ENCODE measurements around the gene SH3D19. TPM values are rescaled to one million over a fixed set of nuclear protein-coding genes. Genes with fewer than 3 reads are reported as not detected.

SH3D19 gene
- total RNA-seq, 4 donors from 2014 or later: 54.4 to 148 (median 79.1) TPM

GRCh38 chr4:151098979-151099228 is 226.5 kb downstream of the SH3D19 start:
- H3K4me3 ChIP-seq: peak overlapping the region; percentile 63
- 33% methylated on average over 8 of the region's 8 CpGs for WGBS
- H3K27ac ChIP-seq: no peak overlapping the region
- H3K36me3 ChIP-seq: peaks cover 22% of the 10 kb centered on the region
- TF ChIP-seq CTCF (IDR thresholded peaks at IDR 0.05): no peak
- H3K27me3 ChIP-seq: no peaks in the 10 kb centered on the region
- peaks cover 28% of the 10 kb centered on the region for H3K4me1 ChIP-seq
- DNase-seq (ENCODE audit: low spot score in 2 of 2): no peak
- no peaks in the 10 kb centered on the region for H3K9me3 ChIP-seq

DNA sequence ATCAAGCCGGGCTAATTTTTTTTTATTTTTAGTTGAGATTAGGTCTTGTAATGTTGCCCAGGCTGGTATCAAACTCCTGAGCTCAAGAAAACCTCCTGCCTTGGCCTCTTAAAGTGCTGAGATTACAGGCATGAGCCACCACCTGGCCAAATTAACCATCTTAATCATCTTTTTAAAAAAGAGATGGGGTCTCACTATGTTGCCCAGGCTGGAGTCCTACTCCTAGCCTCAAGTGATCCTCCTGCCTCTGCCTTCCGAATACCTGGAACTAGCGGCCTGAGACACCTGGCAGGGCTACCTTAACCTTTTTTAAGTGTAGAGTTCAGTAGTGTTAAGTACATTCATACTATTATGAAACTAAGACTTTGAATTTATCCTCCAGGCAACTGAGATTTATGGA is 227.6 kb downstream of the SH3D19 start:
- no peak for DNase-seq (ENCODE audit: low spot score in 2 of 2)
- TF ChIP-seq EP300 (IDR thresholded peaks at IDR 0.05): no peak
- TF ChIP-seq POLR2A (IDR thresholded peaks at IDR 0.05): no peak
- TF ChIP-seq CTCF (IDR thresholded peaks at IDR 0.05): no peak
- TF ChIP-seq POLR2AphosphoS5 (IDR thresholded peaks at IDR 0.05): no peak
- H3K9me3 ChIP-seq: no peaks in the 10 kb centered on the region
- 92% methylated on average over 3 of the region's 3 CpGs for WGBS
- peaks cover 11% of the 10 kb centered on the region for H3K36me3 ChIP-seq
- peaks cover 28% of the 10 kb centered on the region for H3K4me1 ChIP-seq
- H3K27me3 ChIP-seq: no peaks in the 10 kb centered on the region
- no peak overlapping the region for H3K4me3 ChIP-seq
- H3K27ac ChIP-seq: no peak overlapping the region

- Histone ChIP-seq H3K27me3 (no peaks in the 10 kb centered on the region), H3K36me3 (no peaks in the 10 kb centered on the region), H3K4me1 (peaks cover 6% of the 10 kb centered on the region), H3K9me3 (no peaks in the 10 kb centered on the region), H3K27ac (no peak overlapping the region), H3K4me3 (no peak overlapping the region)
- no peak for DNase-seq (ENCODE audit: low spot score in 2 of 2)
- WGBS: 95% methylated on average over 3 of the region's 3 CpGs
- TF ChIP-seq POLR2AphosphoS5 (IDR thresholded peaks at IDR 0.05) (no peak), POLR2A (IDR thresholded peaks at IDR 0.05) (no peak), EP300 (IDR thresholded peaks at IDR 0.05) (no peak), CTCF (IDR thresholded peaks at IDR 0.05) (no peak)
Observed at GRCh38 chr4:151095142-151095541, 230.3 kb downstream of the SH3D19 start.

DNA sequence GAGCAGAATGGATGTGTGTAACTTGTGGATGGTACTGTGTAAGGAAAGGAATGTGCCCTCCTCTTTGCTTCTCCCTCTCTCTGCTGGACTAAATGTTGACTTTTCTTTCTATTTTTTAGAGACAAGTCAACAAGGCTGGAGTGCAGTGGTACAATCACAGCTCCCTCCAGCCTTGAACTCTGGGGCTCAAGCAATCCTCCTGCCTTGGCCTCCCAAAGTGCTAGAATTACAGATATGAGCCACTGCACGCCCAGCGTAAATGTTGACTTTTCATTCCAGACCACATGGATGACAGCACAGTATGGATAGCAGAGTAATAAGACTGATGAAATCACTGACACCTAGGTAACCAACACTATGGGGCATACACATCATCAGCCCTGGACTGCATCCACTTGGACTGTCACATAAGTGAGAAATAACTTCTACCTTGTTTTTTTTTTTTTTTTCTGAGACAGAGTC is 231.1 kb downstream of the SH3D19 start:
- no peaks in the 10 kb centered on the region for H3K27me3 ChIP-seq
- 93% methylated on average over 2 of the region's 2 CpGs for WGBS
- TF ChIP-seq POLR2A (IDR thresholded peaks at IDR 0.05): no peak
- TF ChIP-seq POLR2AphosphoS5 (IDR thresholded peaks at IDR 0.05): no peak
- no peak for TF ChIP-seq EP300 (IDR thresholded peaks at IDR 0.05)
- no peak for TF ChIP-seq CTCF (IDR thresholded peaks at IDR 0.05)

GRCh38 chr4:151093203-151093602 is 232.2 kb downstream of the SH3D19 start:
- WGBS: 67% methylated on average over 3 of the region's 3 CpGs
- TF ChIP-seq CTCF (IDR thresholded peaks at IDR 0.05): no peak
- no peak for TF ChIP-seq POLR2AphosphoS5 (IDR thresholded peaks at IDR 0.05)
- no peak for TF ChIP-seq EP300 (IDR thresholded peaks at IDR 0.05)
- no peak for TF ChIP-seq POLR2A (IDR thresholded peaks at IDR 0.05)
- Histone ChIP-seq H3K9me3 (no peaks in the 10 kb centered on the region), H3K27me3 (no peaks in the 10 kb centered on the region), H3K36me3 (no peaks in the 10 kb centered on the region), H3K27ac (no peak overlapping the region), H3K4me1 (no peaks in the 10 kb centered on the region), H3K4me3 (no peak overlapping the region)
- DNase-seq (ENCODE audit: low spot score in 2 of 2): no peak

More for the DNA sequence above, 231.1 kb downstream of the SH3D19 start:
- peaks cover 6% of the 10 kb centered on the region for H3K4me1 ChIP-seq
- no peak for DNase-seq (ENCODE audit: low spot score in 2 of 2)
- H3K4me3 ChIP-seq: no peak overlapping the region
- no peak overlapping the region for H3K27ac ChIP-seq
- no peaks in the 10 kb centered on the region for H3K9me3 ChIP-seq
- no peaks in the 10 kb centered on the region for H3K36me3 ChIP-seq
